ENCODE measurements around the gene CYP2W1. TPM values are rescaled to one million over a fixed set of nuclear protein-coding genes. Genes with fewer than 3 reads are reported as not detected.

CYP2W1 gene
- total RNA-seq, 1 donor, result not detected

DNA sequence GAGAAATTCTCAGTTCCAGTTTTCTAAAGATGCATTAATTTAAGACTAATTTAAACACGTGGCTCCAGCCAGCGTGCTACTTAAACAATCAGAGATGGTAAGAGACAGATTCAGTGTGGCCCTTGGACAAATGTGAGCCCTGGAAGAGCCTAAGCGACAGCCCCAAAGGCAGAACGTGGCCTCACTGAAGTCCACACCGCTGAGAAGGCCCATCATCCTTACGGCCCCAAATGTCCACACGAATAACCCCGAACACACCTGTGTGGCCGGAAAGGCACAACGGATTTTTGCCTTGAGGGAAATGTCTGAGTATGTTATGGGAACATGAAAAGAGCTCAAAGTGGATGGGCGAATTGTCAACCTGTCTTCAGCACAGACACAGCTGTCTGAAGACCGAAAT lies 10.9 kb upstream of the CYP2W1 start:
- Histone ChIP-seq H3K9me3 (ENCODE audit: low read depth, low read length) (no peaks in the 10 kb centered on the region), H3K4me1 (ENCODE audit: insufficient read depth, low read length) (peaks cover 52% of the 10 kb centered on the region), H3K4me3 (ENCODE audit: low read length) (no peak overlapping the region), H3K27me3 (ENCODE audit: insufficient read depth, low read length) (no peaks in the 10 kb centered on the region)

GRCh38 chr7:972676-973309 lies 10.2 kb upstream of the CYP2W1 start:
- H3K4me3 ChIP-seq (ENCODE audit: low read length), result no peak overlapping the region
- H3K4me1 ChIP-seq (ENCODE audit: insufficient read depth, low read length), result peaks cover 52% of the 10 kb centered on the region
- no peaks in the 10 kb centered on the region for H3K9me3 ChIP-seq (ENCODE audit: low read depth, low read length)
- no peaks in the 10 kb centered on the region for H3K27me3 ChIP-seq (ENCODE audit: insufficient read depth, low read length)

GRCh38 chr7:973312-973711 lies 9.7 kb upstream of the CYP2W1 start:
- Histone ChIP-seq H3K4me3 (ENCODE audit: low read length) (no peak overlapping the region), H3K27me3 (ENCODE audit: insufficient read depth, low read length) (no peaks in the 10 kb centered on the region), H3K9me3 (ENCODE audit: low read depth, low read length) (no peaks in the 10 kb centered on the region), H3K4me1 (ENCODE audit: insufficient read depth, low read length) (peaks cover 51% of the 10 kb centered on the region)

GRCh38 chr7:974172-974571 lies 8.8 kb upstream of the CYP2W1 start:
- no peaks in the 10 kb centered on the region for H3K27me3 ChIP-seq (ENCODE audit: insufficient read depth, low read length)
- peak overlapping the region; percentile 98 for H3K4me3 ChIP-seq (ENCODE audit: low read length)
- H3K9me3 ChIP-seq (ENCODE audit: low read depth, low read length), result no peaks in the 10 kb centered on the region
- peaks cover 43% of the 10 kb centered on the region for H3K4me1 ChIP-seq (ENCODE audit: insufficient read depth, low read length)

DNA sequence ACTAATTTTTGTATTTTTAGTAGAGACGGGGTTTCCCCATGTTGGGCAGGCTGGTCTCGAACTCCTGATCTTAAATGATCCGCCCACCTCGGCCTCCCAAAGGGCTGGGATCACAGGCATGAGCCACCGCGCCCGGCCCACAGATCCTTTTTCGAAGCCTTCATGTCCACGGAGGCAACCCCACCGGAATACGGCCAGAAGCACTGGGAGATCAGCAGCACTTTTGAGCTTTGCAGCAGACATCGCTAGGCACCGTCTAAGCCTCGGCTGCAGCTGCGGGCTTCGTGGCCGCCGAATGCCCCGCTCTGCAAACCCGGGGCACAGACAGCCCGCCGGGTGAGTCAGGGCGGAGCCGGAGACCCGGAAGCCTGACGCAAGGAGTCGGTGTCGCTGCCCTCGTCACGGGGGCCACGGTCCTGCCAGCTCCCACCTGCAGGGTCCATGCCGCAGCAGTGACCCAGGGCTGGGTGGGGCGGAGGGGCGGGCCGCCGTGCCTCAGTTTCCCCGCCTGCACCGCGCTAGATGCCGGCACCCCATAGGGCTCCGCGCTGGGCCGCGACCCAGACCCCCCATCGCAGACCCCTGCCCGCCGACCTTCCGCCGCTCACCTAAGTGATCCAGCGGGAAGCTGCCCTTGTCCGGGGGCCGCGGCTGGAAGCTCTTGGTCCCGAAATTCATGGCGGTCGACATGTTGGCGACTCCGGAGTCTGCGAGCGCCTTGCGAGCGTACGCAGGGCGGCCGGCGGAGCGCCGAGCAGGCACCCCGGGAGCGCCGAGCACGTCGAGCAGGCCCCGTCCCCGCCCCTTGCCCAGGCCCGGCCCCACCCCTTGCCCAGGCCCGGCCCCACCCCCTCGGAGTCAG lies 7.9 kb upstream of the CYP2W1 start, which contains the start of gene COX19:
Gene COX19 (minus strand): TSS at position 730 of the 862 bp plus-strand sequence. CDS start 40 bp downstream, at position 690.
- peaks cover 34% of the 10 kb centered on the region for H3K4me1 ChIP-seq (ENCODE audit: insufficient read depth, low read length)
- H3K4me3 ChIP-seq (ENCODE audit: low read length), result peak within 1 kb of the TSS; percentile 98
- no peaks in the 10 kb centered on the region for H3K9me3 ChIP-seq (ENCODE audit: low read depth, low read length)

GRCh38 chr7:975702-976473 lies 7.1 kb upstream of the CYP2W1 start:
- Histone ChIP-seq H3K9me3 (ENCODE audit: low read depth, low read length) (no peaks in the 10 kb centered on the region), H3K4me3 (ENCODE audit: low read length) (no peak overlapping the region), H3K4me1 (ENCODE audit: insufficient read depth, low read length) (peaks cover 33% of the 10 kb centered on the region), H3K27me3 (ENCODE audit: insufficient read depth, low read length) (no peaks in the 10 kb centered on the region)

More for the DNA sequence above, 7.9 kb upstream of the CYP2W1 start, which contains the start of gene COX19:
- no peaks in the 10 kb centered on the region for H3K27me3 ChIP-seq (ENCODE audit: insufficient read depth, low read length)

- Histone ChIP-seq H3K4me3 (ENCODE audit: low read length) (no peak overlapping the region), H3K27me3 (ENCODE audit: insufficient read depth, low read length) (no peaks in the 10 kb centered on the region), H3K4me1 (ENCODE audit: insufficient read depth, low read length) (peaks cover 27% of the 10 kb centered on the region), H3K9me3 (ENCODE audit: low read depth, low read length) (no peaks in the 10 kb centered on the region)
These were observed 6.1 kb upstream of the CYP2W1 start for GRCh38 chr7:976901-977325.

DNA sequence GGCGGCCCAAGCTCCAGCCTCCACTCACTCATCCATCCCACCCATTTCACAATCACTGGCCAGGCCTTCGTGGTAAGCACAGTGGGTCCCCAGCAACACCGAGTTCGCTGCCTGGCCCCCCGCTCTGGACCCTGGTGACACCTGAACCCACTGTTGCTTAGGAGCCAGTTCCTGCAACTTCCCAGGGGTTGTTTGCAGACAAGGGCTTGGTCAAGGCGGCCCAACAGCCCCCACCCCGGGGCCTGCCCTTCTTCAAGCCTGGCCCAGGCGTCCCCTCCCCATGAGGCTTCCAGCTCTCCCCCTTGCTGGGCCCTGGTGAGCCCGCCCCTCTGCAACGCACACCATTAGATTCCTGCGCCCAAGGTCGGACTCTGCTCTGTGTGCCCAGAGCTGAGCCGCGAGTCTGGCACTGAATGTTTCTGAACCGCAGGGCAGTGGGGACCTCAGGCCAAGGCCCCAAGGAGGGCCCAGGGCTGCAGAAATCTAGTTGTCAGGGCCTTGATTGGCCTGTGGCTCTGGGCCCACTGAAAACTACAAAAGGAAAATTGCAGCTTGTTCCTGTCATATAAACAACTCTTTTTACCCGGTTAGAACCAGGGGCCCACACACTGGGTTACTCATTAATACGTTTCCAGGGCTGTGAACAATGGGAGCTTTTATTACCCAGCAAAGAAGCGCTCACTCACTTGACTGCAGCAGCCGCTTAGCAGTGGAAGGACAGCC lies 5.5 kb upstream of the CYP2W1 start:
- H3K27me3 ChIP-seq (ENCODE audit: insufficient read depth, low read length), result no peaks in the 10 kb centered on the region
- peaks cover 23% of the 10 kb centered on the region for H3K4me1 ChIP-seq (ENCODE audit: insufficient read depth, low read length)
- H3K4me3 ChIP-seq (ENCODE audit: low read length), result no peak overlapping the region
- H3K9me3 ChIP-seq (ENCODE audit: low read depth, low read length), result no peaks in the 10 kb centered on the region

- Histone ChIP-seq H3K4me1 (ENCODE audit: insufficient read depth, low read length) (peaks cover 23% of the 10 kb centered on the region), H3K9me3 (ENCODE audit: low read depth, low read length) (no peaks in the 10 kb centered on the region), H3K27me3 (ENCODE audit: insufficient read depth, low read length) (no peaks in the 10 kb centered on the region), H3K4me3 (ENCODE audit: low read length) (no peak overlapping the region)
These were observed 5.0 kb upstream of the CYP2W1 start for GRCh38 chr7:978049-978346.

DNA sequence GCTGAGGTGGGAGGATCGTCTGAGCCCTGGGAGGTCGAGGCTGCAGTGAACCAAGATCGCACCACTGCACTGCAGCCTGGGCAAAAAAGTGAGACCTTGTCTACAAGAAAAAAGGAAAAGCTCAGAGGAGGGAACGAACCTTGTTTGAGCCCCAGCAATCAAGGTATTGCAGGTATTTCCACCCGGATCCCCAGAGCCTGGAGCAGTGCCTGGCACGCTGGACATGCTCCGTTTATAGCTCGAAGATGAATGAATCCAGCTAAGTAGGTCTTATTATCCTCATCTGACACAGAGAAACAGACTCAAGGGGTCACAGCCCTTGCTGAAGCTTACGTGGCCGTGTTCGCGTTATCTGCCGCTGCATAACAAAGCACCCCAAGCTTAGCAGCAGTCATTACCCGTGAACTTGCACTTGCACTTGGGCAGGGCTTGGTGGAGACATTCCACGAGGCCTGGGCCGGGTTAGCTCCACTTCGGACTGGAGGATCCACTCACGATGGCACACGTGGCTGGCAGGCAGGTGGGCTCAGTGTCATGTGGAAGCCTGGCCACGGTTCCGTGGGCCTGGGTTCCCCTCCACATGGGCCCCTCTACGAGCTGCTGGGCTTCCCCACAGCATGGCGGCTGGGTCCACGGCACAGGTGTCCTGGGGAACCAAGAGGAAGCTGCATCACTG lies 4.4 kb upstream of the CYP2W1 start:
- H3K4me3 ChIP-seq (ENCODE audit: low read length), result no peak overlapping the region
- H3K27me3 ChIP-seq (ENCODE audit: insufficient read depth, low read length), result no peaks in the 10 kb centered on the region
- no peaks in the 10 kb centered on the region for H3K9me3 ChIP-seq (ENCODE audit: low read depth, low read length)
- H3K4me1 ChIP-seq (ENCODE audit: insufficient read depth, low read length), result peaks cover 18% of the 10 kb centered on the region

DNA sequence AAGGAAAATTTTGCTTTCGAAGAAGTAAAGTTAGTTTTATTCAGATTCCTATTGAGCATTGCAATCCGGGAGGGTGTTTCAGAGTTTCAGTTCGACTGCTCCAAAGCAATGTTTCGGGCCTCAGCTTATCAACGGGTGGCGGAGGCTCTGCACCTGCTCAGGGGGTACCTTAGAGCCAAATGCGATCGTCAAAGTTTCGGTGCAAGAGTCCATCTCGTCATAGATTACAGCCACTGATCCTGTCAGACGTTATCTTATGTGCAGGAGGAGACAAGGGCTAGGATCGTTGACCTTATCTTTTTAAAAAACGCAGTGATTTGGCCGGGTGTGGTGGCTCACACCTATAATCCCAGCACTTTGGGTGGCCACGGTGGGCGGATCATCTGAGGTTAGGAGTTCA lies 3.8 kb upstream of the CYP2W1 start:
- H3K27me3 ChIP-seq (ENCODE audit: insufficient read depth, low read length), result no peaks in the 10 kb centered on the region
- H3K4me3 ChIP-seq (ENCODE audit: low read length), result no peak overlapping the region
- H3K9me3 ChIP-seq (ENCODE audit: low read depth, low read length), result no peaks in the 10 kb centered on the region
- H3K4me1 ChIP-seq (ENCODE audit: insufficient read depth, low read length), result peaks cover 12% of the 10 kb centered on the region

DNA sequence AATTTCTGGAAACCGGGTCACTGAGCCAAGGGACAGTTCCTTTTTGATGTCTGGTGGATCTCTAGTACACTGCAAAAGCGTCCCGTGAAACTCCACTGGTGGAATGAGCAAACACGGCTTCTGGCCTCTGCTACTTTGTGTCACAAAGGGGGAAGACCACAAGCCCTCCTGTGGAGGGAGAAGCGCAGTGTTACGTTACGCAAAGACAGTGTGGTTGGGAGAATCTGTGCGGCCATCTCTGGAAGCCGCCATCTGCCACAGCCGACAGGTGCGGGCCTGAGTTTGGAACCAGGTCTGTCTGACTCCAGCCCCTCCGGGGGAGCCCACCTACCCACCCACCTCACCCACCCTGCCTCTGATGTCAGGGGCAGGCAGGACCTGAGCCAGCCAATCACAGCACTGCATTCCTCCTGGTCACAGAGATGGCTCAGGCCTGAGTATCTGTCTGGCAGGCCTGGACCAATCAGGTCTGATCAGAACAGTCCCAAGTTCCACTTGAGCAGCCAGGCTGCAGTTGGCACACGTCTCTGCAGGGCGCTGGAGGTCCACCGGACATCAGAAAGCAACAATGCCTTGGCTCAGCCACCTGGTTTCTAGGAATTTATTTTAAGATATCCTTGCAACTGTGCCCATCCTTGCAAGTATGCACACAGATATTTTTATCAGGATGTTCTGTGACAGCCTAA lies 3.0 kb upstream of the CYP2W1 start:
- peaks cover 5% of the 10 kb centered on the region for H3K4me1 ChIP-seq (ENCODE audit: insufficient read depth, low read length)
- no peak overlapping the region for H3K4me3 ChIP-seq (ENCODE audit: low read length)
- no peaks in the 10 kb centered on the region for H3K27me3 ChIP-seq (ENCODE audit: insufficient read depth, low read length)
- no peaks in the 10 kb centered on the region for H3K9me3 ChIP-seq (ENCODE audit: low read depth, low read length)

- H3K4me1 ChIP-seq (ENCODE audit: insufficient read depth, low read length), result no peaks in the 10 kb centered on the region
- H3K27me3 ChIP-seq (ENCODE audit: insufficient read depth, low read length), result no peaks in the 10 kb centered on the region
- H3K4me3 ChIP-seq (ENCODE audit: low read length), result no peak overlapping the region
These were observed 1.0 kb upstream of the CYP2W1 start for GRCh38 chr7:981793-982510.

More at GRCh38 chr7:981793-982510, 1.0 kb upstream of the CYP2W1 start:
- H3K9me3 ChIP-seq (ENCODE audit: low read depth, low read length), result no peaks in the 10 kb centered on the region
